IMR-90 (cell line): ENCODE data around the gene MAGI2. TPM values are rescaled to one million over a fixed set of nuclear protein-coding genes. Genes with fewer than 3 reads are reported as not detected.

Experiments used
- ATAC-seq: fragments of 200-7000 bp; cut with Tn5 transposase; 2 replicates; pipeline ENCODE4 v1.9.1; 2020; ENCODE audit warnings: low read depth, mild to moderate bottlenecking, moderate library complexity
- BruUV-seq: library from RNA; stranded (reverse); fragments of 400-500 nt; replicated peaks from 2 replicates; lab custom pipeline; 2021; lab: Mats Ljungman, UMichigan
- CTCF ChIA-PET: fragments of 300-600 bp; formaldehyde crosslinking; extraction: SDS; loops from one replicate; lab custom pipeline; 2021; ENCODE audit warnings: antibody characterized with exemption; lab: Yijun Ruan, JAX
- POLR2A ChIA-PET: fragments of 300-600 bp; sonication (Branson Sonifier 250); formaldehyde crosslinking; loops from one replicate; lab custom pipeline; 2022; ENCODE audit warnings: antibody characterized with exemption; ENCODE audit not compliant: unreplicated experiment; lab: Charles Lee
- DNase-seq: peaks from one replicate; pipeline ENCODE4 v3.0.0; 2013
- H2AFZ ChIP-seq: replicated peaks from 2 replicates; pipeline ENCODE3; 2013; ENCODE audit warnings: low read length, mild to moderate bottlenecking; ENCODE audit not compliant: poor library complexity
- H2AK5ac ChIP-seq: 2 replicates; pipeline ENCODE4 v1.6.1; 2013; ENCODE audit warnings: low read depth, low read length, inconsistent platforms
- H2AK9ac ChIP-seq: replicated peaks from 2 replicates; pipeline ENCODE3; 2013; ENCODE audit warnings: mild to moderate bottlenecking, low read depth, low read length, moderate library complexity; ENCODE audit not compliant: poor library complexity
- H2BK120ac ChIP-seq: 2 replicates; pipeline ENCODE4 v1.6.1; 2013; ENCODE audit warnings: low read depth, low read length, inconsistent platforms
- H2BK15ac ChIP-seq: 3 replicates; pipeline ENCODE4 v1.6.1; 2013; ENCODE audit warnings: low read depth, low read length, inconsistent platforms
- H2BK20ac ChIP-seq: 2 replicates; pipeline ENCODE4 v1.6.1; 2013; ENCODE audit warnings: low read depth, mild to moderate bottlenecking, inconsistent platforms, low read length, moderate library complexity
- H2BK5ac ChIP-seq: 2 replicates; pipeline ENCODE4 v1.6.1; 2013; ENCODE audit warnings: mild to moderate bottlenecking, low read depth, low read length, inconsistent platforms; ENCODE audit not compliant: poor library complexity, severe bottlenecking
- H3K14ac ChIP-seq: replicated peaks from 2 replicates; pipeline ENCODE4 v1.6.1; 2013; ENCODE audit warnings: low read depth, low read length, inconsistent platforms
- H3K18ac ChIP-seq: 2 replicates; pipeline ENCODE4 v1.6.1; 2013; ENCODE audit warnings: low read depth, low read length, control low read depth
- H3K23ac ChIP-seq: 2 replicates; pipeline ENCODE4 v1.6.1; 2013; ENCODE audit warnings: low read depth, low read length, inconsistent platforms
- H3K27ac ChIP-seq: 2 replicates; pipeline ENCODE4 v1.5.1; 2013; ENCODE audit warnings: mild to moderate bottlenecking, control low read depth, low read length; ENCODE audit not compliant: insufficient read depth
- H3K27me3 ChIP-seq: 2 replicates; pipeline ENCODE4 v1.6.1; 2013; ENCODE audit warnings: low read length; ENCODE audit not compliant: control insufficient read depth, insufficient read depth
- H3K36me3 ChIP-seq: 2 replicates; pipeline ENCODE4 v1.6.1; 2013; ENCODE audit warnings: low read length, mixed read lengths; ENCODE audit not compliant: control insufficient read depth, insufficient read depth
- H3K4ac ChIP-seq: 2 replicates; pipeline ENCODE4 v1.6.1; 2013; ENCODE audit warnings: low read depth, low read length, inconsistent platforms
- H3K4me1 ChIP-seq: 2 replicates; pipeline ENCODE4 v1.6.1; 2013; ENCODE audit warnings: low read length, mixed read lengths; ENCODE audit not compliant: control insufficient read depth, insufficient read depth
- H3K4me2 ChIP-seq: 2 replicates; pipeline ENCODE4 v1.6.1; 2013; ENCODE audit warnings: low read depth, mild to moderate bottlenecking, control low read depth, low read length, moderate library complexity
- H3K4me3 ChIP-seq: 2 replicates; pipeline ENCODE4 v1.5.1; 2013; ENCODE audit warnings: low read depth, mild to moderate bottlenecking, control low read depth, low read length, moderate library complexity; ENCODE audit not compliant: insufficient read depth
- H3K56ac ChIP-seq: 2 replicates; pipeline ENCODE4 v1.6.1; 2013; ENCODE audit warnings: low read length, inconsistent platforms; ENCODE audit not compliant: insufficient read depth; ENCODE audit errors: extremely low read depth
- H3K79me1 ChIP-seq, 2 experiments: 2 replicates each; pipeline ENCODE4 v1.6.1; 2013; ENCODE audit warnings: low read length in 2 of 2, inconsistent platforms in 1 of 2, low read depth in 1 of 2
- H3K9ac ChIP-seq: 2 replicates; pipeline ENCODE4 v1.6.1; 2013; ENCODE audit warnings: low read depth, low read length, control low read depth
- H3K9me1 ChIP-seq: 2 replicates; pipeline ENCODE4 v1.6.1; 2013; ENCODE audit warnings: low read length, inconsistent platforms; ENCODE audit not compliant: insufficient read depth
- H3K9me3 ChIP-seq: 2 replicates; pipeline ENCODE4 v1.6.1; 2013; ENCODE audit warnings: low read length; ENCODE audit not compliant: control insufficient read depth, insufficient read depth
- H4K20me1 ChIP-seq: 2 replicates; pipeline ENCODE4 v1.6.1; 2013; ENCODE audit warnings: low read length, inconsistent platforms; ENCODE audit not compliant: insufficient read depth
- H4K5ac ChIP-seq: 2 replicates; pipeline ENCODE4 v1.6.1; 2013; ENCODE audit warnings: mild to moderate bottlenecking, low read depth, low read length, control low read depth
- H4K8ac ChIP-seq, 2 experiments: 2 replicates each; pipeline ENCODE4 v1.6.1; 2013; ENCODE audit warnings: low read depth in 2 of 2, low read length in 2 of 2, control low read depth in 1 of 2, inconsistent platforms in 1 of 2
- H4K91ac ChIP-seq: 2 replicates; pipeline ENCODE4 v1.6.1; 2013; ENCODE audit warnings: low read depth, low read length, inconsistent platforms; ENCODE audit not compliant: insufficient read depth
- BHLHE40 ChIP-seq: fragments of 150-350 bp; IDR thresholded peaks from 2 replicates; pipeline ENCODE4 v1.6.1; 2016; ENCODE audit warnings: mild to moderate bottlenecking, low read depth, low read length
- CEBPB ChIP-seq: IDR thresholded peaks from 2 replicates; pipeline ENCODE4 v1.6.1; 2012; ENCODE audit warnings: low read depth, low read length, improper control_type of control experiment
- CHD1 ChIP-seq: IDR thresholded peaks from 2 replicates; pipeline ENCODE4 v1.6.1; 2012; ENCODE audit warnings: low read depth, low read length, improper control_type of control experiment
- CTCF ChIP-seq: conservative IDR thresholded peaks from 2 replicates; pipeline ENCODE4 v1.5.1; 2012; ENCODE audit warnings: mild to moderate bottlenecking, low read depth, low read length, improper control_type of control experiment
- FOS ChIP-seq: fragments of 150-350 bp; IDR thresholded peaks from 2 replicates; pipeline ENCODE4 v1.6.1; 2016; ENCODE audit warnings: low read depth, low read length
- MAFK ChIP-seq: IDR thresholded peaks from 2 replicates; pipeline ENCODE4 v1.6.1; 2012; ENCODE audit warnings: low read depth, low read length, improper control_type of control experiment
- MAZ ChIP-seq: IDR thresholded peaks from 2 replicates; pipeline ENCODE4 v1.6.1; 2012; ENCODE audit warnings: low read depth, mild to moderate bottlenecking, low read length, improper control_type of control experiment, moderate library complexity, borderline replicate concordance
- MXI1 ChIP-seq: IDR thresholded peaks from 2 replicates; pipeline ENCODE4 v1.6.1; 2012; ENCODE audit warnings: low read depth, mild to moderate bottlenecking, low read length, moderate library complexity, borderline replicate concordance
- NFE2L2 ChIP-seq: fragments of 150-350 bp; IDR thresholded peaks from 2 replicates; pipeline ENCODE4 v1.6.1; 2016; ENCODE audit warnings: low read depth, mild to moderate bottlenecking, low read length
- POLR2A ChIP-seq: IDR thresholded peaks from 2 replicates; pipeline ENCODE4 v1.6.1; 2012; ENCODE audit warnings: mild to moderate bottlenecking, low read depth, low read length
- RAD21 ChIP-seq: IDR thresholded peaks from 2 replicates; pipeline ENCODE4 v1.6.1; 2012; ENCODE audit warnings: low read length, improper control_type of control experiment
- RCOR1 ChIP-seq: IDR thresholded peaks from 2 replicates; pipeline ENCODE4 v1.6.1; 2012; ENCODE audit warnings: mild to moderate bottlenecking, low read length, improper control_type of control experiment; ENCODE audit not compliant: insufficient replicate concordance
- RFX5 ChIP-seq: IDR thresholded peaks from 2 replicates; pipeline ENCODE4 v1.8.0; 2012; ENCODE audit warnings: low read depth, mild to moderate bottlenecking, low read length, moderate library complexity
- SMC3 ChIP-seq: fragments of 150-350 bp; IDR thresholded peaks from 2 replicates; pipeline ENCODE4 v1.6.1; 2016; ENCODE audit warnings: low read depth, mild to moderate bottlenecking, antibody characterized with exemption, low read length, moderate library complexity
- WGBS, 2 experiments: methylation state at CpG; one replicate each; pipeline versions ENCODE4 v1.1.5 to v1.1.7; 2013; ENCODE audit warnings: missing lambda C conversion rate in 2 of 2; ENCODE audit not compliant: insufficient read length in 1 of 2; ENCODE audit errors: extremely low coverage in 2 of 2; 5-methylcytosine and 5-hydroxymethylcytosine counted together
- dilution Hi-C: fragments of 300-500 bp; cut with HindIII; formaldehyde crosslinking; loops from one replicate; pipeline ENCODE4 v1.14.3; 2018; ENCODE audit warnings: low sequenced_read_pairs; ENCODE audit not compliant: unreplicated experiment
- in situ Hi-C: fragments of 300-500 bp; cut with MboI; formaldehyde crosslinking; loops from 3 replicates; pipeline ENCODE4 v1.14.3; 2019; ENCODE audit warnings: low sequenced_read_pairs, inconsistent platforms, mixed read lengths
- intact Hi-C: fragments of 100-400 bp; cut with micrococcal nuclease; formaldehyde crosslinking; loops from 2 replicates; pipeline ENCODE4 v1.10.0; 2022
- polyA plus RNA-seq, 3 experiments: library from polyadenylated mRNA; depleted of rRNA; stranded (reverse); fragments of >200 nt; gene quantifications; 2 replicates each; pipeline ENCODE4 v1.2.3, GENCODE V29; 2012; ENCODE audit warnings: low replicate concordance in 1 of 3
- total RNA-seq: library from RNA; depleted of rRNA; stranded (reverse); fragments of >200 nt; gene quantifications from 2 replicates; pipeline ENCODE4 v1.2.3, GENCODE V29; 2012
- TF ChIP-seq, protein P1 (sequence below): fragments of 150-350 bp; IDR thresholded peaks from 2 replicates; pipeline ENCODE4 v1.6.1; 2017; ENCODE audit warnings: mild to moderate bottlenecking, antibody characterized with exemption, low read length, low read depth

Gene MAGI2
- total and polyA plus RNA-seq, 2 of the 4 experiments (the other 2 are of a cell fraction) = 2.5 to 17.9 TPM

DNA sequence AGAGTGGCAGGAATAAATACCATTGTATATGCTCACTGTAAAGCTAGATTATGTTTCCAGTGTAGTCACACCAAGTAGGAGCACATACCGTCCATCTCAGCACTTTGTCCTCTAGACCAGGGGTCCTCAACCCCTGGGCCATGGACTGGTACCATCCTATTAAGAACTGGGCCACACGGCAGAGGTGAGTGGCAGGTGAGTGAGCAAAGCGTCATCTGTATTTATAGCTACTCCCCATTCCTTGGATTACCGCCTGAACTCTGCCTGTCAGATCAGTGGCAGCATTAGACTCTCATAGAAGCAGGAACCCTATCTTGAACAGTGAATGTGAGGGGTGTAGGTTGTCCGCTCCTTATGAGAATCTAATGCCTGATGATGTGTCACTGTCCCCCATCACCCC, 735.3 kb downstream of the MAGI2 start:
- CTCF ChIA-PET = no interaction called here
- WGBS, 2 experiments = no CpG with 5 or more reads among the region's 5 CpGs
- intact Hi-C loops = no loop called here

More for the DNA sequence above, 735.3 kb downstream of the MAGI2 start:
- no peak for DNase-seq
- Histone ChIP-seq H3K79me1 (no peaks in the 10 kb centered on the region; a peak in 1 of 4 replicates), H4K5ac (no peak overlapping the region), H3K36me3 (no peaks in the 10 kb centered on the region), H3K4ac (no peak overlapping the region), H3K4me1 (no peaks in the 10 kb centered on the region), H3K4me2 (no peak overlapping the region), H2BK20ac (no peak overlapping the region), H2BK5ac (no peak overlapping the region), H3K56ac (no peak overlapping the region), H3K27ac (no peak overlapping the region), H4K91ac (no peak overlapping the region), H3K9ac (no peak overlapping the region), H3K27me3 (no peaks in the 10 kb centered on the region), H4K8ac (no peak overlapping the region), H3K14ac (no peak overlapping the region), H3K4me3 (no peak overlapping the region), H4K20me1 (no peaks in the 10 kb centered on the region), H3K18ac (no peak overlapping the region), H2BK120ac (no peak overlapping the region), H3K9me1 (no peaks in the 10 kb centered on the region), H2AK9ac (no peak overlapping the region), H2AK5ac (no peak overlapping the region), H2AFZ (no peak overlapping the region), H3K23ac (no peak overlapping the region), H2BK15ac (no peak overlapping the region), H3K9me3 (no peaks in the 10 kb centered on the region)
- in situ Hi-C loops (no loop called here), dilution Hi-C loops (no loop called here)
- no TSS peak for BruUV-seq
- no peak for ATAC-seq
- TF ChIP-seq POLR2A (no peak), CTCF (no peak), MAFK (no peak), CHD1 (no peak), RAD21 (no peak), MAZ (no peak), BHLHE40 (no peak), SMC3 (no peak), MXI1 (no peak), FOS (no peak), RFX5 (no peak), CEBPB (no peak), NFE2L2 (no peak), RCOR1 (no peak)
- TF ChIP-seq, protein P1, sequence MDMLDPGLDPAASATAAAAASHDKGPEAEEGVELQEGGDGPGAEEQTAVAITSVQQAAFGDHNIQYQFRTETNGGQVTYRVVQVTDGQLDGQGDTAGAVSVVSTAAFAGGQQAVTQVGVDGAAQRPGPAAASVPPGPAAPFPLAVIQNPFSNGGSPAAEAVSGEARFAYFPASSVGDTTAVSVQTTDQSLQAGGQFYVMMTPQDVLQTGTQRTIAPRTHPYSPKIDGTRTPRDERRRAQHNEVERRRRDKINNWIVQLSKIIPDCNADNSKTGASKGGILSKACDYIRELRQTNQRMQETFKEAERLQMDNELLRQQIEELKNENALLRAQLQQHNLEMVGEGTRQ = no peak
- POLR2A ChIA-PET = no interaction called here
